ENCODE results near the gene PROSER3. TPM values are rescaled to one million over a fixed set of nuclear protein-coding genes. Genes with fewer than 3 reads are reported as not detected.

Gene PROSER3
- total RNA-seq, 1 donor from 2014 or later, result 13.8 TPM

DNA sequence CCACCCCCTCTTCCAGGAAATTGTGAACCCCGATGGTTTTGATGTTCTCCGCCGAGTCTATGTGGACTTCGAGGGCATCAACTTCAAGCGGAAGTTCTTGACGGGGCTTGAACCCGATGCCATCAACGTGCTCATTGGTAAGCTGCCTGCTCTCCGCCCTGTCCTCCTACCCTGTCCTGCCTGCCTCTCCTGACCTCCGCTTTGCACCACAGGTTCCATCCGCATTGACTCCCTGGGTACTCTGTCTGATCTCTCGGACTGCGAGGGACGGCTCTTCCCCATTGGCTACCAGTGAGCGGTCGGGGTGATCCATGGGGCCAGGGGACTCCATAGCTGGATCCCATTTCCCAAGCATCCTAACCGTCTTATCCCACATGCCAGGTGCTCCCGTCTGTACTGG is 27.6 kb upstream of the PROSER3 start:
- Histone ChIP-seq H3K9me3 (no peaks in the 10 kb centered on the region), H3K27ac (no peak overlapping the region), H3K4me3 (no peak overlapping the region), H3K4me1 (no peaks in the 10 kb centered on the region), H3K36me3 (peaks cover 0 to 85% of the 10 kb centered on the region in 2 donors), H3K27me3 (no peaks in the 10 kb centered on the region)
- intact Hi-C loops (cut with DNase I), result no loop called here
- no peak for TF ChIP-seq POLR2A (IDR thresholded peaks at IDR 0.05)
- TF ChIP-seq, protein P1, sequence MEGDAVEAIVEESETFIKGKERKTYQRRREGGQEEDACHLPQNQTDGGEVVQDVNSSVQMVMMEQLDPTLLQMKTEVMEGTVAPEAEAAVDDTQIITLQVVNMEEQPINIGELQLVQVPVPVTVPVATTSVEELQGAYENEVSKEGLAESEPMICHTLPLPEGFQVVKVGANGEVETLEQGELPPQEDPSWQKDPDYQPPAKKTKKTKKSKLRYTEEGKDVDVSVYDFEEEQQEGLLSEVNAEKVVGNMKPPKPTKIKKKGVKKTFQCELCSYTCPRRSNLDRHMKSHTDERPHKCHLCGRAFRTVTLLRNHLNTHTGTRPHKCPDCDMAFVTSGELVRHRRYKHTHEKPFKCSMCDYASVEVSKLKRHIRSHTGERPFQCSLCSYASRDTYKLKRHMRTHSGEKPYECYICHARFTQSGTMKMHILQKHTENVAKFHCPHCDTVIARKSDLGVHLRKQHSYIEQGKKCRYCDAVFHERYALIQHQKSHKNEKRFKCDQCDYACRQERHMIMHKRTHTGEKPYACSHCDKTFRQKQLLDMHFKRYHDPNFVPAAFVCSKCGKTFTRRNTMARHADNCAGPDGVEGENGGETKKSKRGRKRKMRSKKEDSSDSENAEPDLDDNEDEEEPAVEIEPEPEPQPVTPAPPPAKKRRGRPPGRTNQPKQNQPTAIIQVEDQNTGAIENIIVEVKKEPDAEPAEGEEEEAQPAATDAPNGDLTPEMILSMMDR (IDR thresholded peaks at IDR 0.05), result no peak
- no peak for TF ChIP-seq POLR2AphosphoS5 (IDR thresholded peaks at IDR 0.05; ENCODE audit: insufficient read depth in 1 of 2, low read depth in 1 of 2)
- DNase-seq (ENCODE audit: extremely low spot score in 2 of 2), result no peak

- TF ChIP-seq POLR2A (IDR thresholded peaks at IDR 0.05) (no peak), POLR2AphosphoS5 (IDR thresholded peaks at IDR 0.05; ENCODE audit: insufficient read depth in 1 of 2, low read depth in 1 of 2) (no peak)
- TF ChIP-seq, protein P1 (IDR thresholded peaks at IDR 0.05), result no peak
- Histone ChIP-seq H3K36me3 (peaks cover 0 to 75% of the 10 kb centered on the region in 2 donors), H3K27me3 (no peaks in the 10 kb centered on the region), H3K27ac (no peak overlapping the region), H3K4me1 (no peaks in the 10 kb centered on the region), H3K9me3 (no peaks in the 10 kb centered on the region), H3K4me3 (no peak overlapping the region)
- intact Hi-C loops (cut with DNase I), result no loop called here
- DNase-seq (ENCODE audit: extremely low spot score in 2 of 2), result no peak
These were observed 26.6 kb upstream of the PROSER3 start for GRCh38 chr19:35731353-35731752.

- DNase-seq (ENCODE audit: extremely low spot score in 2 of 2), result no peak
- Histone ChIP-seq H3K36me3 (peaks cover 0 to 74% of the 10 kb centered on the region in 2 donors), H3K4me3 (no peak overlapping the region), H3K27ac (no peak overlapping the region), H3K4me1 (no peaks in the 10 kb centered on the region), H3K27me3 (no peaks in the 10 kb centered on the region), H3K9me3 (no peaks in the 10 kb centered on the region)
- no peak for TF ChIP-seq POLR2A (IDR thresholded peaks at IDR 0.05)
- TF ChIP-seq, protein P1 (IDR thresholded peaks at IDR 0.05), result no peak
- TF ChIP-seq POLR2AphosphoS5 (IDR thresholded peaks at IDR 0.05; ENCODE audit: insufficient read depth in 1 of 2, low read depth in 1 of 2), result no peak
- intact Hi-C loops (cut with DNase I), result no loop called here
These were observed 26.1 kb upstream of the PROSER3 start for GRCh38 chr19:35731779-35732405.

GRCh38 chr19:35732540-35733179 is 25.3 kb upstream of the PROSER3 start:
- intact Hi-C loops (cut with DNase I), result no loop called here
- Histone ChIP-seq H3K4me1 (no peaks in the 10 kb centered on the region), H3K9me3 (no peaks in the 10 kb centered on the region), H3K27me3 (no peaks in the 10 kb centered on the region), H3K4me3 (no peak overlapping the region), H3K27ac (no peak overlapping the region), H3K36me3 (peaks cover 0 to 73% of the 10 kb centered on the region in 2 donors)
- no peak for DNase-seq (ENCODE audit: extremely low spot score in 2 of 2)
- TF ChIP-seq, protein P1 (IDR thresholded peaks at IDR 0.05), result no peak
- TF ChIP-seq POLR2A (IDR thresholded peaks at IDR 0.05) (no peak), POLR2AphosphoS5 (IDR thresholded peaks at IDR 0.05; ENCODE audit: insufficient read depth in 1 of 2, low read depth in 1 of 2) (no peak)
